ENCODE data around the gene KCTD1. TPM values are rescaled to one million over a fixed set of nuclear protein-coding genes. Genes with fewer than 3 reads are reported as not detected.

The KCTD1 gene
- polyA plus RNA-seq, 1 of the 3 experiments (the other 2 are of a cell fraction), result 12.8 TPM

DNA sequence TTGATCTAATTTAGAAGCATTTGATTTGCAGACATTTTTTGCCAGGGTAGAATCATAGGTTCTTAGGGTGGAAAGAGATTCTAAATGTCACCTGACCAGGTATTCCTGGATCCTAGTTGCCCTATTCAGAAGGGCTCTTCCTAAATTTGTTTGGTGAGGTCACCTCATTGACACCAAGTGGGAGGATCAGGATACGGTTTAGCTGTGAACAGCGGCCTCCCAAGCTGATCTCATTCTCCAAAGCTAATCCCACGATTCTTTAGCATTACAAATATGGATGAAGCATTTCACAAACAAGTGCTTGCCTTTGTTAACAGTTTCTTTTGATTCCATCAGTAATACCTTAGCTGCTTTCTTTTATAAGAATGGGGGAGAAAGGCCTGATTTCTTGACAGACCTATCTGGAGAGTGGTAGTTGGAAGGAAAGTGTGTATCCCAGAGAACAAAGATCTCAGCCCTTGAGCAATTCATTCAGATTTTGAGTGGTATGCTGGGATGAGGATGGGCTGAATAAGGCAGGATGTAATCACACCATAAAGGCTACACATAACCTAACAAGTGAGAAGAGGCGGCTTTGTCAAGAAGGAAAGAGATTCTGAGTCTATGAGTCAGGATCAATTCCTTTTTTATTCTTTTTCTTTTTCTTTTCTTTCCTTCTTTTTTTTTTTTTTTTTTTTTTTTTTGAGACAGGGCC, 16.6 kb downstream of the KCTD1 start (continued):
- TF ChIP-seq IRF3 (IDR thresholded peaks at IDR 0.05; ENCODE audit: low read depth, low read length) (no peak), CHD2 (IDR thresholded peaks at IDR 0.05; ENCODE audit: low read length, partially characterized antibody) (no peak), RAD21 (IDR thresholded peaks at IDR 0.05; ENCODE audit: low read length) (no peak), POLR2AphosphoS5 (IDR thresholded peaks at IDR 0.05; ENCODE audit: low read depth, low read length) (no peak), GATA2 (CRISPR knock-in tag; IDR thresholded peaks at IDR 0.05) (no peak)

DNA sequence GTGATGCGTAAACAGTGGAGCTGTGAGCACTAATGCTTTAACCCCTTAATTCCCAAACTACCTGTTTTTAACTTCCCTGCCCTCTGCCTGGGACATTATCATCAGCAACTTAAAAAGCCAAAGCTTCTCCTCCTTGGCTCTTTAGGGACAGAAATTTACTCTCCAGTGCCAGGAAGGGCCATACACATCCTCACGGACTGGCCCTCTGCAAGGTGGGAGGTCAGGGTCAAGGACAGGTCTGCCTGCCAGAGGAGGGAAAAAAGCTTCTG, 21.5 kb downstream of the KCTD1 start:
- H3K9ac ChIP-seq, result no peak overlapping the region
- no peaks in the 10 kb centered on the region for H3K9me3 ChIP-seq
- ChIA-PET POLR2A (no interaction called here), CTCF (interaction anchor here (1.9 kb wide), 1 partner anchor 21 kb away, joined by 8 read pairs; the partner anchor contains the start of gene KCTD1)
- no peak overlapping the region for H3K27ac ChIP-seq (ENCODE audit: low read depth in 2 of 2, low read length in 1 of 2)
- no peaks in the 10 kb centered on the region for H3K27me3 ChIP-seq (ENCODE audit: insufficient read depth)
- H2AFZ ChIP-seq (ENCODE audit: low read depth), result no peak overlapping the region
- H3K4me2 ChIP-seq, result no peak overlapping the region
- no peaks in the 10 kb centered on the region for H4K20me1 ChIP-seq (ENCODE audit: insufficient read depth)
- peaks cover 17% of the 10 kb centered on the region for H3K79me2 ChIP-seq (ENCODE audit: insufficient read depth)
- TF ChIP-seq, protein P1, sequence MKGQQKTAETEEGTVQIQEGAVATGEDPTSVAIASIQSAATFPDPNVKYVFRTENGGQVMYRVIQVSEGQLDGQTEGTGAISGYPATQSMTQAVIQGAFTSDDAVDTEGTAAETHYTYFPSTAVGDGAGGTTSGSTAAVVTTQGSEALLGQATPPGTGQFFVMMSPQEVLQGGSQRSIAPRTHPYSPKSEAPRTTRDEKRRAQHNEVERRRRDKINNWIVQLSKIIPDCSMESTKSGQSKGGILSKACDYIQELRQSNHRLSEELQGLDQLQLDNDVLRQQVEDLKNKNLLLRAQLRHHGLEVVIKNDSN (IDR thresholded peaks at IDR 0.05; ENCODE audit: borderline replicate concordance, low read depth), result no peak
- TF ChIP-seq NFIC (IDR thresholded peaks at IDR 0.05; ENCODE audit: borderline replicate concordance) (no peak), GATA2 (CRISPR knock-in tag; IDR thresholded peaks at IDR 0.05) (no peak), TAF1 (IDR thresholded peaks at IDR 0.05; ENCODE audit: borderline replicate concordance, low read depth, low read length) (no peak), NRF1 (IDR thresholded peaks at IDR 0.05; ENCODE audit: low read depth, low read length) (no peak), FOXJ3 (CRISPR knock-in tag; IDR thresholded peaks at IDR 0.05) (no peak), SIN3A (IDR thresholded peaks at IDR 0.05; ENCODE audit: borderline replicate concordance, low read depth, low read length) (no peak), MAX (IDR thresholded peaks at IDR 0.05; ENCODE audit: low read depth) (no peak), POLR2AphosphoS5 (IDR thresholded peaks at IDR 0.05; ENCODE audit: low read depth, low read length) (no peak), MEF2A (IDR thresholded peaks at IDR 0.05; ENCODE audit: borderline replicate concordance, low read depth) (no peak)
- no peak for DNase-seq
- H3F3A ChIP-seq (replicated peaks; ENCODE audit: insufficient read depth), result no peaks in the 10 kb centered on the region
- no peak overlapping the region for H3K4me3 ChIP-seq (ENCODE audit: low read depth in 2 of 2, low read length in 1 of 2)
- H3K4me1 ChIP-seq (ENCODE audit: control insufficient read depth in 1 of 2, insufficient read depth in 2 of 2, low read depth in 1 of 2, low read length in 1 of 2), result peaks cover 0 to 9% of the 10 kb centered on the region in 2 experiments; a peak in 1 of 4 replicates
- no peaks in the 10 kb centered on the region for H3K36me3 ChIP-seq (replicated peaks in 1 of 2; ENCODE audit: control insufficient read depth in 1 of 2, insufficient read depth in 2 of 2, low read length in 1 of 2)
- WGBS (ENCODE audit: low lambda C conversion rate), result 91% methylated on average over 2 of the region's 2 CpGs
- H3K9me2 ChIP-seq, result no peaks in the 10 kb centered on the region
